Neuronal stem cell (in vitro differentiated cells): ENCODE data around the gene AGL.
A peak's percentile ranks its signal among the peaks of the same experiment; 100 is the strongest.
"Not testable (repeated sequence)": the region's sequence is repeated elsewhere in the genome, so short reads cannot be mapped to it uniquely, and the experiment has no call there.

Source experiments
- DNase-seq: peaks from one replicate; pipeline ENCODE4 v3.0.0-alpha.2; 2013; ENCODE audit warnings: low spot score
- H2AFZ ChIP-seq: one replicate; pipeline ENCODE4 v1.6.1; 2013; ENCODE audit warnings: mild to moderate bottlenecking, low read length, inconsistent platforms
- H2AK5ac ChIP-seq: 2 replicates; pipeline ENCODE4 v1.6.1; 2013; ENCODE audit warnings: low read depth, mild to moderate bottlenecking, inconsistent platforms, low read length, moderate library complexity, mixed read lengths
- H2BK120ac ChIP-seq: 2 replicates; pipeline ENCODE4 v1.6.1; 2013; ENCODE audit warnings: low read depth, mild to moderate bottlenecking, inconsistent platforms, low read length, moderate library complexity, mixed read lengths
- H2BK12ac ChIP-seq: one replicate; pipeline ENCODE4 v1.6.1; 2013; ENCODE audit warnings: low read length, inconsistent platforms
- H2BK15ac ChIP-seq: 2 replicates; pipeline ENCODE4 v1.6.1; 2013; ENCODE audit warnings: mild to moderate bottlenecking, low read length, inconsistent platforms, mixed read lengths
- H2BK5ac ChIP-seq: one replicate; pipeline ENCODE4 v1.6.1; 2013; ENCODE audit warnings: inconsistent platforms, mild to moderate bottlenecking, low read length, moderate library complexity
- H3K14ac ChIP-seq: one replicate; pipeline ENCODE4 v1.6.1; 2013; ENCODE audit warnings: low read length, inconsistent platforms
- H3K18ac ChIP-seq: 2 replicates; pipeline ENCODE4 v1.6.1; 2013; ENCODE audit warnings: low read length, inconsistent platforms
- H3K23ac ChIP-seq: 2 replicates; pipeline ENCODE4 v1.6.1; 2013; ENCODE audit warnings: low read depth, mild to moderate bottlenecking, mixed read lengths, low read length, inconsistent platforms; ENCODE audit not compliant: poor library complexity
- H3K27ac ChIP-seq: replicated peaks from 3 replicates; pipeline ENCODE4 v1.5.1; 2013; ENCODE audit warnings: low read length, inconsistent platforms
- H3K27me3 ChIP-seq, 3 experiments: 2 replicates each; pipeline ENCODE4 v1.6.1; 2013; ENCODE audit warnings: low read length in 3 of 3, mild to moderate bottlenecking in 2 of 3, inconsistent platforms in 1 of 3, low read depth in 1 of 3, mixed read lengths in 1 of 3, moderate library complexity in 1 of 3; ENCODE audit not compliant: control insufficient read depth in 3 of 3, insufficient read depth in 3 of 3
- H3K36me3 ChIP-seq, 2 donors: replicated peaks in 1 of 2; 2 replicates each; pipeline ENCODE4 v1.6.1; 2013; ENCODE audit warnings: low read length in 2 of 2; ENCODE audit not compliant: control insufficient read depth in 2 of 2, insufficient read depth in 2 of 2
- H3K4ac ChIP-seq: 2 replicates; pipeline ENCODE4 v1.6.1; 2013; ENCODE audit warnings: inconsistent platforms, mild to moderate bottlenecking, low read length, moderate library complexity
- H3K4me1 ChIP-seq, 2 donors: 1 replicate in 1 of 2; 2 replicates in 1 of 2; pipeline ENCODE4 v1.6.1; 2013; ENCODE audit warnings: low read length in 2 of 2, low read depth in 1 of 2; ENCODE audit not compliant: control insufficient read depth in 2 of 2, insufficient read depth in 1 of 2
- H3K4me2 ChIP-seq: one replicate; pipeline ENCODE4 v1.6.1; 2013; ENCODE audit warnings: mild to moderate bottlenecking, low read length, inconsistent platforms; ENCODE audit not compliant: insufficient read depth, poor library complexity, severe bottlenecking
- H3K4me3 ChIP-seq, 2 donors: 2 replicates each; pipeline ENCODE4 v1.5.1; 2013; ENCODE audit warnings: low read length in 2 of 2, mild to moderate bottlenecking in 2 of 2, inconsistent platforms in 1 of 2, moderate library complexity in 1 of 2
- H3K79me1 ChIP-seq: one replicate; pipeline ENCODE4 v1.6.1; 2013; ENCODE audit warnings: low read depth, mild to moderate bottlenecking, inconsistent platforms, low read length, moderate library complexity
- H3K9ac ChIP-seq: one replicate; pipeline ENCODE4 v1.6.1; 2013; ENCODE audit warnings: mild to moderate bottlenecking, low read depth, low read length, inconsistent platforms; ENCODE audit not compliant: poor library complexity
- H3K9me3 ChIP-seq, 2 donors: replicated peaks in 1 of 2; 2 replicates each; pipeline versions ENCODE3 to v1.6.1; 2013; ENCODE audit warnings: low read length in 2 of 2, mild to moderate bottlenecking in 2 of 2, inconsistent platforms in 1 of 2, low read depth in 1 of 2, mixed read lengths in 1 of 2, moderate library complexity in 1 of 2; ENCODE audit not compliant: control insufficient read depth in 2 of 2, insufficient read depth in 1 of 2
- H4K8ac ChIP-seq: one replicate; pipeline ENCODE4 v1.6.1; 2013; ENCODE audit warnings: low read depth, mild to moderate bottlenecking, inconsistent platforms, low read length, moderate library complexity
- H4K91ac ChIP-seq: one replicate; pipeline ENCODE4 v1.6.1; 2013; ENCODE audit warnings: low read length, low read depth, mild to moderate bottlenecking, inconsistent platforms; ENCODE audit not compliant: poor library complexity
- WGBS, 2 donors: extraction: QIAGEN DNeasy Blood & Tissue Kit; methylation state at CpG; one replicate each; pipeline ENCODE4 v1.1.7; 2013; ENCODE audit warnings: missing lambda C conversion rate in 2 of 2, mixed read lengths in 1 of 2; ENCODE audit not compliant: insufficient read length in 2 of 2, insufficient replicate concordance in 1 of 2; ENCODE audit errors: extremely low coverage in 2 of 2; 5-methylcytosine and 5-hydroxymethylcytosine counted together

AGL gene

GRCh38 chr1:99827970-99828369 is 22.2 kb upstream of the AGL start:
- H2BK12ac ChIP-seq = no peak overlapping the region
- no peaks in the 10 kb centered on the region for H3K79me1 ChIP-seq
- no peak overlapping the region for H3K23ac ChIP-seq
- DNase-seq = no peak
- no peaks in the 10 kb centered on the region for H3K27me3 ChIP-seq
- no peak overlapping the region for H3K18ac ChIP-seq
- H3K4ac ChIP-seq = no peak overlapping the region
- no peak overlapping the region for H2BK15ac ChIP-seq
- no peak overlapping the region for H4K91ac ChIP-seq
- H3K4me1 ChIP-seq = no peaks in the 10 kb centered on the region
- H3K9me3 ChIP-seq = no peaks in the 10 kb centered on the region
- H4K8ac ChIP-seq = no peak overlapping the region
- no peak overlapping the region for H2BK120ac ChIP-seq
- no CpG with 5 or more reads among the region's 2 CpGs for WGBS, 2 donors
- H3K14ac ChIP-seq = no peak overlapping the region
- no peak overlapping the region for H3K27ac ChIP-seq
- no peak overlapping the region for H3K4me3 ChIP-seq
- no peak overlapping the region for H2BK5ac ChIP-seq
- peak overlapping the region; percentile 60 for H3K9ac ChIP-seq
- no peak overlapping the region for H2AK5ac ChIP-seq
- no peaks in the 10 kb centered on the region for H3K36me3 ChIP-seq
- H3K4me2 ChIP-seq = no peak overlapping the region
- no peak overlapping the region for H2AFZ ChIP-seq

- Histone ChIP-seq H2AK5ac (no peak overlapping the region), H3K27me3 (no peaks in the 10 kb centered on the region), H3K4me2 (no peak overlapping the region), H3K18ac (no peak overlapping the region), H3K23ac (no peak overlapping the region), H2AFZ (no peak overlapping the region), H3K4me3 (no peak overlapping the region), H3K9me3 (no peaks in the 10 kb centered on the region), H2BK5ac (no peak overlapping the region), H4K91ac (no peak overlapping the region), H3K79me1 (no peaks in the 10 kb centered on the region), H3K14ac (no peak overlapping the region), H2BK12ac (no peak overlapping the region), H3K4me1 (no peaks in the 10 kb centered on the region), H4K8ac (no peak overlapping the region), H2BK120ac (no peak overlapping the region), H3K27ac (no peak overlapping the region), H3K36me3 (no peaks in the 10 kb centered on the region), H3K9ac (no peak overlapping the region), H3K4ac (no peak overlapping the region), H2BK15ac (no peak overlapping the region)
- no CpG with 5 or more reads among the region's 2 CpGs for WGBS, 2 donors
- no peak for DNase-seq
Measured at GRCh38 chr1:99829269-99829668, 20.9 kb upstream of the AGL start.

- H3K18ac ChIP-seq, H2AFZ ChIP-seq, H3K4me3 ChIP-seq, H2BK12ac ChIP-seq, H3K27me3 ChIP-seq, H2BK15ac ChIP-seq, H3K4me2 ChIP-seq, H3K27ac ChIP-seq, H3K23ac ChIP-seq, H3K4ac ChIP-seq, DNase-seq, H3K9ac ChIP-seq, H3K14ac ChIP-seq, H4K91ac ChIP-seq, H3K9me3 ChIP-seq, H4K8ac ChIP-seq, H2BK120ac ChIP-seq, H3K36me3 ChIP-seq, H3K4me1 ChIP-seq, H3K79me1 ChIP-seq, H2AK5ac ChIP-seq, H2BK5ac ChIP-seq: not testable (repeated sequence)
- WGBS, 2 donors = no CpG with 5 or more reads among the region's 7 CpGs
Measured at GRCh38 chr1:99833911-99834310, 16.2 kb upstream of the AGL start.

DNA sequence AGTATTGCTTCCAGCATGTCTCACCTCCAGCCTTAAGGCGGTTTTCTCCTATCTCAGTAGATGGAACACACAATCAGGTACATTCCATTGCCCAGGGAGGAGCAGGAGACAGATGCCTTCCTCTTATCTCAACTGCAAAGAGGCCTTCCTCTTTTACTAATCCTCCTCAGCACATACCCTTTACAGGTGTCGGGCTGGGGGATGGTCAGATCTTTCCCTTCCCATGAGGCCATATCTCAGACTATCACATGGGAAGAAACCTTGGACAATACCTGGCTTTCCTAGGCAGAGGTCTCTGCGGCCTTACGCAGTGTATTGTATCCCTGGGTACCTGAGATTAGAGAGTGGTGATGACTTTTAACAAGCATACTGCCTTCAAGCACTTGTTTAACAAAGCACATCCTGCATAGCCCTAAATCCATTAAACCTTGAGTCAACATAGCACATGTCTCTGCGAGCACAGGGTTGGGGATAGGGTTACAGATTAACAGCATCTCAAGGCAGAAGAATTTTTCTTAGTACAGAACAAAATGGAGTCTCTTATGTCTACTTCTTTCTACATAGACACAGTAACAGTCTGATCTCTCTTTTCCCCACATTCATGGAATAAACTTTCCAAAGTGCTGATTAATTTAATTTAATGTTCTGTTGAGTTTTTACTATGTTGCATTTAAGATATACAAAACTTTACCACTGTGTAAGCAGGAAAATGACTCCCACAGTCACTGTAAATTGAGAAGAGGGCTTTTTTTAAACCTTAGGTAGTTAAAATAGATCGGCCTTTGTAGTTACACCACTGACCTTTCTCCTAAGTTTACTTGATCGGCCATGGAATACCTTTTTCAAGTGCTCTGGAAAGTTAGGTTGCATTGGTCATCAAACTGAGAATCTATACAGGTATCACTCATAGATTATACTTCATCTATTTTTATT is 13.7 kb upstream of the AGL start:
- H3K27ac ChIP-seq, H3K14ac ChIP-seq, H3K4me2 ChIP-seq, H3K23ac ChIP-seq, H2AK5ac ChIP-seq, H3K27me3 ChIP-seq, H2BK12ac ChIP-seq, H3K79me1 ChIP-seq, H2AFZ ChIP-seq, H2BK5ac ChIP-seq, H3K9ac ChIP-seq, H3K18ac ChIP-seq, H3K4me1 ChIP-seq, H4K8ac ChIP-seq, H3K36me3 ChIP-seq, DNase-seq, H2BK15ac ChIP-seq, H4K91ac ChIP-seq, H2BK120ac ChIP-seq, H3K4me3 ChIP-seq, H3K4ac ChIP-seq: not testable (repeated sequence)
- WGBS, 2 donors = no CpG with 5 or more reads among the region's 7 CpGs
- H3K9me3 ChIP-seq = peaks cover 0 to 12% of the 10 kb centered on the region in 2 donors
